GM19035 (cell line): ENCODE results near the gene TNFRSF21.
A peak's percentile ranks its signal among the peaks of the same experiment; 100 is the strongest.

Experiments used
- ATAC-seq: cut with Tn5 transposase; IDR thresholded peaks from one replicate; pipeline ENCODE4 v1.9.1; 2021; ENCODE audit not compliant: unreplicated experiment

Gene TNFRSF21

GRCh38 chr6:47254051-47254450, 55.7 kb downstream of the TNFRSF21 start:
- no peak for ATAC-seq

GRCh38 chr6:47253136-47253535, 56.6 kb downstream of the TNFRSF21 start:
- ATAC-seq, result no peak

GRCh38 chr6:47252633-47253032, 57.1 kb downstream of the TNFRSF21 start:
- no peak for ATAC-seq

GRCh38 chr6:47251396-47251795, 58.3 kb downstream of the TNFRSF21 start:
- no peak for ATAC-seq

- ATAC-seq, result no peak
Measured at GRCh38 chr6:47250302-47250701, 59.4 kb downstream of the TNFRSF21 start.

GRCh38 chr6:47248446-47248845, 61.3 kb downstream of the TNFRSF21 start:
- no peak for ATAC-seq

- no peak for ATAC-seq
Measured at GRCh38 chr6:47247227-47247797, 62.4 kb downstream of the TNFRSF21 start.

GRCh38 chr6:47246551-47246950, 63.2 kb downstream of the TNFRSF21 start:
- ATAC-seq, result no peak

- no peak for ATAC-seq
Measured at GRCh38 chr6:47245745-47246371, 63.8 kb downstream of the TNFRSF21 start.

GRCh38 chr6:47242483-47243386, 67.0 kb downstream of the TNFRSF21 start:
- peak; percentile 96 for ATAC-seq

GRCh38 chr6:47241742-47242482, 67.8 kb downstream of the TNFRSF21 start:
- ATAC-seq, result no peak

- no peak for ATAC-seq
Measured at GRCh38 chr6:47240277-47240890, 69.3 kb downstream of the TNFRSF21 start.

- ATAC-seq, result no peak
Measured at GRCh38 chr6:47239546-47239945, 70.2 kb downstream of the TNFRSF21 start.

GRCh38 chr6:47238456-47238995, 71.2 kb downstream of the TNFRSF21 start:
- ATAC-seq, result no peak

GRCh38 chr6:47237196-47237595, 72.5 kb downstream of the TNFRSF21 start:
- no peak for ATAC-seq

GRCh38 chr6:47235964-47236760, 73.5 kb downstream of the TNFRSF21 start:
- no peak for ATAC-seq

- ATAC-seq, result no peak
Measured at GRCh38 chr6:47235421-47235820, 74.3 kb downstream of the TNFRSF21 start.

GRCh38 chr6:47234266-47234933, 75.3 kb downstream of the TNFRSF21 start:
- no peak for ATAC-seq

- ATAC-seq, result no peak
Measured at GRCh38 chr6:47231151-47231550, 78.6 kb downstream of the TNFRSF21 start.
